ENCODE data around the gene NR1I3. TPM values are rescaled to one million over a fixed set of nuclear protein-coding genes. Genes with fewer than 3 reads are reported as not detected.
A peak's percentile ranks its signal among the peaks of the same experiment; 100 is the strongest.

NR1I3 gene
- total and polyA plus RNA-seq, 2 experiments from 2014 or later, result 0.50 TPM; not detected in 1

- TF ChIP-seq JUNB (IDR thresholded peaks at IDR 0.05; ENCODE audit: unreplicated experiment) (no peak), CTCF (conservative IDR thresholded peaks at IDR 0.05; ENCODE audit: low read depth in 2 of 2) (peak; percentile 95 to 97), POLR2AphosphoS5 (IDR thresholded peaks at IDR 0.05; ENCODE audit: low read depth) (no peak), ZNF331 (CRISPR knock-in tag; IDR thresholded peaks at IDR 0.05; ENCODE audit: low read depth) (no peak), NANOG (IDR thresholded peaks at IDR 0.05; ENCODE audit: borderline replicate concordance) (no peak), EZH2phosphoT487 (IDR thresholded peaks at IDR 0.05; ENCODE audit: unreplicated experiment) (no peak)
- H3K27ac Mint-ChIP-seq, result peak overlapping the region; percentile 60
- H3K79me2 ChIP-seq (replicated peaks; ENCODE audit: insufficient read depth), result 0 out of 2 replicates have a peak, but pooled peaks cover 7% of the 10 kb centered on the region
- peaks cover 41% of the 10 kb centered on the region for H3F3A ChIP-seq (replicated peaks; ENCODE audit: low read depth)
- H3K4me2 ChIP-seq, result 0 out of 2 replicates have a peak overlapping the region, but pooled peaks have one; percentile 11
- no peak overlapping the region for H3K4me3 Mint-ChIP-seq
- peaks cover 84% of the 10 kb centered on the region for H3K36me3 Mint-ChIP-seq (ENCODE audit: low read depth)
- no peak overlapping the region for H2AFZ ChIP-seq
- no peaks in the 10 kb centered on the region for H3K9me2 ChIP-seq (ENCODE audit: insufficient read depth)
- no peaks in the 10 kb centered on the region for H3K9me3 Mint-ChIP-seq
- no peak overlapping the region for H3K4me3 ChIP-seq
- H3K27ac ChIP-seq (ENCODE audit: low read depth), result peak overlapping the region; percentile 93
- H4K20me1 ChIP-seq (replicated peaks; ENCODE audit: insufficient read depth), result peaks cover 9% of the 10 kb centered on the region; the same call in 1 of the 2 replicates
- H3K27me3 Mint-ChIP-seq (ENCODE audit: insufficient read depth, low read depth, poor library complexity), result peaks cover 4% of the 10 kb centered on the region
- DNase-seq (ENCODE audit: low spot score), result peak; percentile 98
- H3K4me1 ChIP-seq (ENCODE audit: insufficient read depth), result peaks cover 4% of the 10 kb centered on the region; the same call in 1 of the 2 replicates
- no peaks in the 10 kb centered on the region for H3K27me3 ChIP-seq (ENCODE audit: insufficient read depth)
- peak; percentile 100 for ATAC-seq
- H3K4me1 Mint-ChIP-seq, result peaks cover 8% of the 10 kb centered on the region
- peaks cover 59% of the 10 kb centered on the region for H3K36me3 ChIP-seq (ENCODE audit: insufficient read depth)
Observed at GRCh38 chr1:161209790-161210409, 28.1 kb downstream of the NR1I3 start.

GRCh38 chr1:161207173-161207572, 30.8 kb downstream of the NR1I3 start:
- peaks cover 41% of the 10 kb centered on the region for H3F3A ChIP-seq (replicated peaks; ENCODE audit: low read depth)
- no peak overlapping the region for H3K4me3 Mint-ChIP-seq
- no peak overlapping the region for H3K4me3 ChIP-seq
- peaks cover 15% of the 10 kb centered on the region for H3K4me1 Mint-ChIP-seq
- ATAC-seq (no peak), DNase-seq (ENCODE audit: low spot score) (no peak)
- H3K4me2 ChIP-seq, result no peak overlapping the region
- H3K27ac Mint-ChIP-seq, result no peak overlapping the region
- H3K79me2 ChIP-seq (replicated peaks; ENCODE audit: insufficient read depth), result peaks cover 32% of the 10 kb centered on the region
- H3K27ac ChIP-seq (ENCODE audit: low read depth), result no peak overlapping the region
- H3K27me3 Mint-ChIP-seq (ENCODE audit: insufficient read depth, low read depth, poor library complexity), result peaks cover 1% of the 10 kb centered on the region
- no peaks in the 10 kb centered on the region for H3K9me3 Mint-ChIP-seq
- peaks cover 4% of the 10 kb centered on the region; the same call in 1 of the 2 replicates for H3K4me1 ChIP-seq (ENCODE audit: insufficient read depth)
- H3K36me3 ChIP-seq (ENCODE audit: insufficient read depth), result peaks cover 46% of the 10 kb centered on the region
- no peaks in the 10 kb centered on the region for H3K27me3 ChIP-seq (ENCODE audit: insufficient read depth)
- no peak overlapping the region for H2AFZ ChIP-seq
- H4K20me1 ChIP-seq (replicated peaks; ENCODE audit: insufficient read depth), result peaks cover 9% of the 10 kb centered on the region; the same call in 1 of the 2 replicates
- H3K9me2 ChIP-seq (ENCODE audit: insufficient read depth), result no peaks in the 10 kb centered on the region
- H3K36me3 Mint-ChIP-seq (ENCODE audit: low read depth), result peaks cover 74% of the 10 kb centered on the region
- no peak for TF ChIP-seq EZH2phosphoT487 (IDR thresholded peaks at IDR 0.05; ENCODE audit: unreplicated experiment)
- no peak for TF ChIP-seq POLR2AphosphoS5 (IDR thresholded peaks at IDR 0.05; ENCODE audit: low read depth)
- no peak for TF ChIP-seq ZNF462 (CRISPR knock-in tag; IDR thresholded peaks at IDR 0.05)
- TF ChIP-seq ZNF114 (CRISPR knock-in tag; IDR thresholded peaks at IDR 0.05), result no peak
- no peak for TF ChIP-seq REST (IDR thresholded peaks at IDR 0.05; ENCODE audit: unreplicated experiment)

Data from GM23338 (cell line).